Glutamatergic neuron (in vitro differentiated cells): ENCODE measurements around the gene FGD4. TPM values are rescaled to one million over a fixed set of nuclear protein-coding genes. Genes with fewer than 3 reads are reported as not detected.

Experiments used
- DNase-seq: peaks from one replicate; pipeline ENCODE4 v3.0.0; 2022
- H3K27ac Mint-ChIP-seq: one replicate; pipeline ENCODE4 v1.8.0; 2020; ENCODE audit warnings: mild to moderate bottlenecking, mixed read lengths, inconsistent platforms; ENCODE audit not compliant: unreplicated experiment
- H3K27me3 Mint-ChIP-seq: one replicate; pipeline ENCODE4 v1.8.0; 2020; ENCODE audit warnings: mild to moderate bottlenecking, moderate library complexity, mixed read lengths, inconsistent platforms; ENCODE audit not compliant: unreplicated experiment
- H3K36me3 Mint-ChIP-seq: one replicate; pipeline ENCODE4 v1.8.0; 2020; ENCODE audit warnings: mild to moderate bottlenecking, mixed read lengths, inconsistent platforms; ENCODE audit not compliant: unreplicated experiment
- H3K4me1 Mint-ChIP-seq: one replicate; pipeline ENCODE4 v1.8.0; 2020; ENCODE audit warnings: mild to moderate bottlenecking, low read depth, mixed read lengths, inconsistent platforms; ENCODE audit not compliant: unreplicated experiment
- H3K4me3 Mint-ChIP-seq: one replicate; pipeline ENCODE4 v1.8.0; 2020; ENCODE audit warnings: mild to moderate bottlenecking, mixed read lengths, inconsistent platforms; ENCODE audit not compliant: unreplicated experiment
- H3K9me3 Mint-ChIP-seq: one replicate; pipeline ENCODE4 v1.8.0; 2020; ENCODE audit warnings: mild to moderate bottlenecking, moderate library complexity, mixed read lengths, inconsistent platforms; ENCODE audit not compliant: unreplicated experiment
- CTCF ChIP-seq: fragments of 200-600 bp; sonication (generic); IDR thresholded peaks from one replicate; pipeline ENCODE4 v1.5.0; 2021; ENCODE audit not compliant: partially characterized antibody, unreplicated experiment
- total RNA-seq: library from RNA; stranded (reverse); fragmentation: NEBNext Ultra II Directional; extraction: Animal tissue kit (Norgen Biotek cat#: 25700); gene quantifications from one replicate; pipeline ENCODE4 v1.2.1, GENCODE V29; 2021; ENCODE audit not compliant: unreplicated experiment

The FGD4 gene
- total RNA-seq, 1 donor from 2014 or later = 105 TPM

DNA sequence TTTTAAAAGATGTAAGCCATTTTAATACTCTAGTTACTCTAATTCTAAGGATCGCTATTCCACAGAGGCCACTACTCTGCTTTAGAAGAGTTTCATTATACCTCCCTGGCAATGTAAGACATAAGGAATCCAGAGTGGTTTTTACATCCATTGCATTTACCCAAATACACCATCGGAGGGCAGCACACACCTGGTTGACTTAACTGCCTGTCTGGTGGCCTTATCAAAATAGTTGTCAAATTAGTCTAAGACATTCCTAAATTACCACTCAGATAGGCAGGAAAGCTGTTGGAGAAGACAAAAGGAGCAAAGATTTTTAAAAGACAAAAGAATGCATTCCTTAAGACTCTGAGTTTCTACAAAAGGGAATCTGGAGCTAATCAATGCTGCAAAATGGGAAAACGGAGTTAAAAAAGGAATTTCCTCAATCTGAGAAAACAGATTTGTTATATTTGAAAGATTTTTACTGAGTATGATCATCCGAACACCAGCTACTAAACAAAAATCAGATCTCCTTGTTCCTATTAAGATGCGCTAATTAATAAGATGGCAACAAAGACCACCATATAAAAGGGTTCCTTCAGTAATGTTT lies 33.8 kb upstream of the FGD4 start:
- no peak overlapping the region for H3K4me3 Mint-ChIP-seq
- H3K36me3 Mint-ChIP-seq = peaks cover 5% of the 10 kb centered on the region
- TF ChIP-seq CTCF = peak; percentile 80
- peaks cover 6% of the 10 kb centered on the region for H3K27me3 Mint-ChIP-seq
- peaks cover 7% of the 10 kb centered on the region for H3K4me1 Mint-ChIP-seq
- peak; percentile 38 for DNase-seq
- peaks cover 23% of the 10 kb centered on the region for H3K9me3 Mint-ChIP-seq
- peak overlapping the region; percentile 50 for H3K27ac Mint-ChIP-seq

- no peaks in the 10 kb centered on the region for H3K36me3 Mint-ChIP-seq
- peaks cover 16% of the 10 kb centered on the region for H3K9me3 Mint-ChIP-seq
- peaks cover 2% of the 10 kb centered on the region for H3K27me3 Mint-ChIP-seq
- H3K27ac Mint-ChIP-seq = no peak overlapping the region
- TF ChIP-seq CTCF = no peak
- DNase-seq = no peak
- H3K4me3 Mint-ChIP-seq = no peak overlapping the region
- peaks cover 4% of the 10 kb centered on the region for H3K4me1 Mint-ChIP-seq
These were observed 32.6 kb upstream of the FGD4 start for GRCh38 chr12:32366714-32367113.

- Mint-ChIP-seq H3K4me1 (peaks cover 4% of the 10 kb centered on the region), H3K9me3 (peaks cover 13% of the 10 kb centered on the region), H3K27ac (no peak overlapping the region), H3K36me3 (no peaks in the 10 kb centered on the region), H3K27me3 (peaks cover 2% of the 10 kb centered on the region), H3K4me3 (peak overlapping the region; percentile 52)
- no peak for DNase-seq
- TF ChIP-seq CTCF = no peak
These were observed 32.0 kb upstream of the FGD4 start for GRCh38 chr12:32367381-32367780.

DNA sequence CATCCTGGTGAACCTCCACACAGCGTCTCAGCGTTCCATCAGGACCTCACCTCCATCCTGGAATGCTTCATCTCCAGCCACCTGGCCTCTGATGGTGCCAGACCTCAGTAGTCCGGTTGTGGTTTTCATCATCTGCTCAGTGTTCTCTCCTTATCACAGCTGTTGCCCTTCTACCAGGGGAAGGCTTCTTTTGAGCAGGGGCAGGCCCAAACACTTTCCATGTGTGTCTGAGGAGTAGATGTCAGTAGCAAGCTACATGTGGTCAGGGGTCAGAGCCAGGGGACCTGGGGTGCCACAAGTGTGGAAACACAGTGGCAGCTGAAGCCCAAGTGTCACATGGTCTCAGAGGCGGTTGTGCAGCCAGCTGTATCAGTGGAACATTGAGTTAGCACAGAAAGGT lies 30.2 kb upstream of the FGD4 start:
- Mint-ChIP-seq H3K36me3 (no peaks in the 10 kb centered on the region), H3K27me3 (no peaks in the 10 kb centered on the region), H3K4me3 (no peak overlapping the region), H3K27ac (peak overlapping the region; percentile 66), H3K4me1 (peaks cover 4% of the 10 kb centered on the region), H3K9me3 (peaks cover 11% of the 10 kb centered on the region)
- DNase-seq = no peak
- no peak for TF ChIP-seq CTCF

DNA sequence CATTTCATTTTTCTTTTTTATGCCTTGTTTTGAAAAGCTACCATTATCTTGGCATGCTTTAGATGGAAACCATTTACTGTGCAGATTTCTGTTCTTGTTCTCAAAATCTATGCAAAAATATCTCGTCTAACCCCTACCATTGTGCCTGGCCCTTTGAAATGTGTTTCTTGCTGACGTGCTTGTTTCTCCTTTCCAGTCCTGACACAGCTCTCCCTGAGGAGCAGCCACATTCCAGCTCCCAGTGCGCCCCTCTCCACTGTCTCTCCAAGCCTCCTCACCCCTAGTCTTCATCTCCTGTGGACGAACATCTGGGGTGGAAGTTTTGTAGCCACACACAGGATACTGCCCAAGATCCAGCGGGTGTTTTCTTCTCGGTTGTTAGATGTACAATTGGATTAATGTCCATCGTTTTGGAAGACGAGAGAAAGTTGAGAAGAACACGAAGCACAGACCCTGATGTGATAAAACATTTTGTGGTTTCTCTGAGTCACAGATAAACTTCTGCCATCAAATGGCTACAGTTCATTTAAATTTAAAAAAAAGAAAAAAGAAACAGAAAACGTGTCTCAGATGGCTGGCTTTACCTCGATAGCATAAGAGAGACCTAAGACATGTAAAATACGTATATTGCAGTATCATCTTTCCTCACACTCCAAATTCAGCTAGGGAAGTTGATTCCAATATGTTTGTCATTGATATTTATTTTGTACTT lies 21.9 kb upstream of the FGD4 start:
- Mint-ChIP-seq H3K27ac (peak overlapping the region; percentile 63), H3K4me3 (no peak overlapping the region)

More for the DNA sequence above, 21.9 kb upstream of the FGD4 start:
- Mint-ChIP-seq H3K36me3 (no peaks in the 10 kb centered on the region), H3K9me3 (peaks cover 6% of the 10 kb centered on the region), H3K27me3 (no peaks in the 10 kb centered on the region), H3K4me1 (peaks cover 10% of the 10 kb centered on the region)
- no peak for DNase-seq
- no peak for TF ChIP-seq CTCF
